HUES6 (cell line): ENCODE measurements around the gene PLSCR2.
"Not testable (repeated sequence)": the region's sequence is repeated elsewhere in the genome, so short reads cannot be mapped to it uniquely, and the experiment has no call there.

Source experiments
- H3K27ac ChIP-seq: 2 replicates; pipeline ENCODE4 v1.7.0; 2013; ENCODE audit warnings: low read depth, mild to moderate bottlenecking, low read length, inconsistent platforms
- H3K27me3 ChIP-seq: 2 replicates; pipeline ENCODE4 v1.6.1; 2013; ENCODE audit warnings: low read length; ENCODE audit not compliant: control insufficient read depth, insufficient read depth
- H3K36me3 ChIP-seq: 2 replicates; pipeline ENCODE4 v1.6.1; 2013; ENCODE audit warnings: low read length; ENCODE audit not compliant: control insufficient read depth, insufficient read depth
- H3K4me1 ChIP-seq: 2 replicates; pipeline ENCODE4 v1.6.1; 2013; ENCODE audit warnings: low read length; ENCODE audit not compliant: control insufficient read depth, insufficient read depth
- H3K4me3 ChIP-seq: 2 replicates; pipeline ENCODE4 v1.5.1; 2013; ENCODE audit warnings: low read depth, low read length
- H3K9ac ChIP-seq: one replicate; pipeline ENCODE4 v1.6.1; 2013; ENCODE audit warnings: mild to moderate bottlenecking, low read length
- H3K9me3 ChIP-seq: 2 replicates; pipeline ENCODE4 v1.6.1; 2013; ENCODE audit warnings: low read depth, low read length; ENCODE audit not compliant: control insufficient read depth, insufficient read depth

PLSCR2 gene

GRCh38 chr3:146412711-146413110, 56.6 kb downstream of the PLSCR2 start:
- H3K4me1 ChIP-seq, H3K4me3 ChIP-seq, H3K27me3 ChIP-seq, H3K9ac ChIP-seq, H3K27ac ChIP-seq, H3K36me3 ChIP-seq: not testable (repeated sequence)
- peaks cover 16% of the 10 kb centered on the region for H3K9me3 ChIP-seq

GRCh38 chr3:146407956-146408355, 61.4 kb downstream of the PLSCR2 start:
- Histone ChIP-seq H3K4me3 (no peak overlapping the region), H3K9me3 (peaks cover 14% of the 10 kb centered on the region), H3K9ac (no peak overlapping the region), H3K4me1 (peaks cover 11% of the 10 kb centered on the region; the same call in 1 of the 2 replicates), H3K36me3 (no peaks in the 10 kb centered on the region), H3K27ac (no peak overlapping the region), H3K27me3 (no peaks in the 10 kb centered on the region)

DNA sequence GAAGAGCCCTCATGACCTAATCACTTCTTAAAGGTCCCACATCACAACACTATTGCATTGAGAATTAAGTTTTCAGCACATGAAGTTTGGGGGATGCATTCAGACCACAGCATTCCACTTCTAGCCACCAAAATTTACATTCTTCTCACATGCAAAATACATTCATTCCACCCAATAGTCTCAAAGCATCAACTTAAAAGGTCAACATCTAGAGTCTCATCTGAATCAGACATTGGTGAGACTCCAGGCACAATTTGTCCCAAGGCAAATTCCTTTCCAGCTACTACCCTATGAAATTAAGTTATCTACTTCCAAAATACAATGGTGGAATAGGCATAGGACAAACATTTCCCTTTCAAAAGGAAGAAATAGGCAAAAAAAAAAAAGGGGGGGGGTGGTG, 64.9 kb downstream of the PLSCR2 start:
- Histone ChIP-seq H3K27ac (no peak overlapping the region), H3K9me3 (no peaks in the 10 kb centered on the region), H3K36me3 (no peaks in the 10 kb centered on the region), H3K4me3 (no peak overlapping the region), H3K4me1 (peaks cover 12% of the 10 kb centered on the region; the same call in 1 of the 2 replicates), H3K9ac (no peak overlapping the region), H3K27me3 (no peaks in the 10 kb centered on the region)

GRCh38 chr3:146403792-146404191, 65.6 kb downstream of the PLSCR2 start:
- no peak overlapping the region for H3K27ac ChIP-seq
- H3K9ac ChIP-seq, result no peak overlapping the region
- H3K27me3 ChIP-seq, result no peaks in the 10 kb centered on the region
- H3K4me1 ChIP-seq, result peaks cover 12% of the 10 kb centered on the region; the same call in 1 of the 2 replicates
- H3K4me3 ChIP-seq, result no peak overlapping the region
- no peaks in the 10 kb centered on the region for H3K36me3 ChIP-seq
- H3K9me3 ChIP-seq, result no peaks in the 10 kb centered on the region

DNA sequence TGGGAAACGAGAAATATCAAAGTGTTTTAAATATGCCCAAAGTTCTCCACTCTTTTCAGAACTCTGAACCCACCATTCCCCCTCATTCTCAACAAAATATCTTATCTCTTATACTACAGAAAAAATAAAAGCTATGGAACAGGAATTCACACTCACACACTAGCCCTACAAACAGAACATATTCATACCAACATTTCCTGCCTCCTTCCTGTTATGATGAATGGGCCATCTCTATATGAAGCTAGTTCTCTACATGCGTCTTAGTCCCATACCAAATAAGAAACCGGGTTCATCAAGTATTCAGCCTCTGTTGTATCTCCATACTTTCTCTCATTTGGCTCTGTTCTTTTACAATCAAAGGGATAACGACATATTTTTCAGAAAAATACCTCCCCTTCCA, 72.6 kb downstream of the PLSCR2 start:
- Histone ChIP-seq H3K36me3 (no peaks in the 10 kb centered on the region), H3K4me3 (no peak overlapping the region), H3K9ac (no peak overlapping the region), H3K9me3 (no peaks in the 10 kb centered on the region), H3K27me3 (no peaks in the 10 kb centered on the region), H3K27ac (no peak overlapping the region), H3K4me1 (no peaks in the 10 kb centered on the region)

DNA sequence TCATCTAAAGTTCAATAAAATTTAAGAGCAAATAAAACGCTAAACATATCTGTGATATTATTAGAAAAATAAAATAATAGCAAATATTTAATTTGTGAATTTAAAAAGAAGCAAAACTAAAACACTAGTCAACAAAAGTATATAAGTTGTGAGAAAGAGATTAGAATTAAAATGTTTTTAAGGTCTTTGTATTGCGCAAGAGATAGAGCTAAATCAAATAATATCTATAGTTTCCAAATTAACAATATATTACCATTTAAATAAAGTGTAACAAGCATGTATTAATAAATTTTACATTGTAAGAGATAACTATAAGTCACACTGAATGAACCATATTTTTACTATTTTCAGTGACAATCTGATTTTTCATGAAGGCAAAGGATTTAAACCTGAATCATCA, 74.2 kb downstream of the PLSCR2 start:
- Histone ChIP-seq H3K27ac (no peak overlapping the region), H3K4me3 (no peak overlapping the region), H3K9me3 (no peaks in the 10 kb centered on the region), H3K36me3 (no peaks in the 10 kb centered on the region), H3K27me3 (no peaks in the 10 kb centered on the region), H3K4me1 (no peaks in the 10 kb centered on the region), H3K9ac (no peak overlapping the region)

DNA sequence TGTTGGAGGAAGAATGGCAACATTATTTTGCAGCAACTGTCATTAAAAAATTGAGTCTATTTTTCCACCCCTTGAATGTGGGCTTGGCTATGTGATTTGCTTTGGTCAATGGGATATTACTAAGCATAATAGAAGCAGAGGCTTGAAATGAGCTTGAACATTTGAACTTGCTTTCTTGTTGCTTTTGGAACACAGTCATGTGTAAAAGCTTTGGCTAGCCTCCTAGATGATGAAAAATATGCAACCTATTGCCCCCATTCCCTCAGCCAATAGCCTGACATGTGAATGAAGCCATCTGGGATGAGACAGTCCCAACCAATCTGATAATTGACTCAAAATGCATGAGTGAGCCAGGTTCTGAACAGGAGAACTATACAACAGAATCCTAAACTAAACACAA, 78.4 kb downstream of the PLSCR2 start:
- Histone ChIP-seq H3K36me3 (no peaks in the 10 kb centered on the region), H3K27me3 (no peaks in the 10 kb centered on the region), H3K27ac (no peak overlapping the region), H3K9me3 (no peaks in the 10 kb centered on the region), H3K9ac (no peak overlapping the region), H3K4me1 (no peaks in the 10 kb centered on the region), H3K4me3 (no peak overlapping the region)

DNA sequence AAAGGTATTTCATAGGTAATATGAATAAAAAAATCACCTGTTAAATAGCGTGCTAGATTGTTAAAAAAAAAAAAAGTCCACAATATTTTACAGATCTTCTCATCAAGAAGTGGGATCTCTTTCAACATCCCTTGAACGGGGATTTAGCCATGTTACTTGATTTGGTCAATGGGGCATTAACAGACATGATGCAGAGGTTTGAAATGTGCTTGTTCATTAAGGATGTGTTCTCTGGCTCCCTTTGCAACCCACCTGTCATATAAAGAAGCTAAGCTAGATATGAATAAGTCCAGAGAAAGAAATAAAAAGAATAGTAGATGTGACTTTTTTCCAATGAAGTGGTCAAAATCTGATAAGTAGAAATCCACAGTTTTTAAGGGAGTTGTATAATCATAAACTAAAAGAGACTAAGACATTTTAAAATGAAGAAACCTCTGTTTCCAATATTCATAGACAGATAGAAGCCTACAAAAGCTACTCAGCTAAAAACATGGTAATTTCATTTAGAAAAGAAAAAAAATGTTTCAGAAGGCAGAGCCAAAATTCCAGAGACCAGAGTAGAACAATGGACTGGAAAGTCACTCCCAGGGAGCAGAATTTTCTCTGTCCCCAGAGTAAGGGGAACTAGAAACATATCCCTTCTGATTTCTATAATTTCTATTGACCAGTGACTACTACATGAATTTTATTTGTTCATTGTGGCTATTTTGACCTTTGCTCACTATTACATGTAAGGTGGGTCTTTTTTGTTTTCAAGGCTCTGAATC, 79.2 kb downstream of the PLSCR2 start:
- H3K4me3 ChIP-seq, result no peak overlapping the region

GRCh38 chr3:146387566-146387965, 81.8 kb downstream of the PLSCR2 start:
- no peaks in the 10 kb centered on the region; the same call in 1 of the 2 replicates for H3K9me3 ChIP-seq
- no peaks in the 10 kb centered on the region for H3K27me3 ChIP-seq
- peaks cover 7% of the 10 kb centered on the region; the same call in 1 of the 2 replicates for H3K4me1 ChIP-seq
- H3K4me3 ChIP-seq, result no peak overlapping the region
- no peak overlapping the region for H3K27ac ChIP-seq
- no peak overlapping the region for H3K9ac ChIP-seq
- H3K36me3 ChIP-seq, result no peaks in the 10 kb centered on the region

More for the DNA sequence above, 79.2 kb downstream of the PLSCR2 start:
- Histone ChIP-seq H3K36me3 (no peaks in the 10 kb centered on the region), H3K27ac (no peak overlapping the region), H3K9ac (no peak overlapping the region), H3K4me1 (no peaks in the 10 kb centered on the region), H3K27me3 (no peaks in the 10 kb centered on the region), H3K9me3 (no peaks in the 10 kb centered on the region; the same call in 1 of the 2 replicates)

GRCh38 chr3:146386936-146387335, 82.4 kb downstream of the PLSCR2 start:
- Histone ChIP-seq H3K36me3 (no peaks in the 10 kb centered on the region), H3K27me3 (no peaks in the 10 kb centered on the region), H3K9ac (no peak overlapping the region), H3K4me1 (peaks cover 7% of the 10 kb centered on the region; the same call in 1 of the 2 replicates), H3K9me3 (no peaks in the 10 kb centered on the region; the same call in 1 of the 2 replicates), H3K4me3 (no peak overlapping the region), H3K27ac (no peak overlapping the region)

DNA sequence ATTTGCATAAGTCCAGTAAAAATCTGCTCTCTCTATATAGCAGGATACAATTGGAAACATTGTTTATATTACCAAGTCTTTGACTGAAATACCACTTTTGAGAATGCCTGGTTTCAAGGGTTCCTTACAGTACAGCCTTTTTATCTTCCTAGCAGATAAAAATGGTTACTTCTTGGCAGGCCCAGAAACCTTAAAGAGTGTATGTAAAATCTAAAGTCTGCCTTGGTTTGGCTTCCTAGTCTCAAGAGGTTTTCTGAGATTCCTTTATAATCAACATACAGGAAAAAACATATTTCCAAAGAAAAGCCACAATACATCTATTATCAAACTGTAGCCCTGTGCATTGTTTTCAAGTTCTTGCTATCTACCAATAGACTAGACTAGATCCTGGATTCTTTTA, 84.6 kb downstream of the PLSCR2 start:
- H3K27ac ChIP-seq, result no peak overlapping the region
- peaks cover 7% of the 10 kb centered on the region; the same call in 1 of the 2 replicates for H3K4me1 ChIP-seq
- H3K27me3 ChIP-seq, result no peaks in the 10 kb centered on the region
- H3K9me3 ChIP-seq, result peaks cover 9% of the 10 kb centered on the region; the same call in 1 of the 2 replicates
- H3K4me3 ChIP-seq, result no peak overlapping the region
- H3K36me3 ChIP-seq, result peaks cover 6% of the 10 kb centered on the region; the same call in 1 of the 2 replicates
- H3K9ac ChIP-seq, result no peak overlapping the region
